ENCODE results near the gene UBA6. TPM values are rescaled to one million over a fixed set of nuclear protein-coding genes. Genes with fewer than 3 reads are reported as not detected.
"Not testable (repeated sequence)": the region's sequence is repeated elsewhere in the genome, so short reads cannot be mapped to it uniquely, and the experiment has no call there.

UBA6 gene
- total RNA-seq, 2 donors from 2014 or later: 23.1 to 32.5 TPM

DNA sequence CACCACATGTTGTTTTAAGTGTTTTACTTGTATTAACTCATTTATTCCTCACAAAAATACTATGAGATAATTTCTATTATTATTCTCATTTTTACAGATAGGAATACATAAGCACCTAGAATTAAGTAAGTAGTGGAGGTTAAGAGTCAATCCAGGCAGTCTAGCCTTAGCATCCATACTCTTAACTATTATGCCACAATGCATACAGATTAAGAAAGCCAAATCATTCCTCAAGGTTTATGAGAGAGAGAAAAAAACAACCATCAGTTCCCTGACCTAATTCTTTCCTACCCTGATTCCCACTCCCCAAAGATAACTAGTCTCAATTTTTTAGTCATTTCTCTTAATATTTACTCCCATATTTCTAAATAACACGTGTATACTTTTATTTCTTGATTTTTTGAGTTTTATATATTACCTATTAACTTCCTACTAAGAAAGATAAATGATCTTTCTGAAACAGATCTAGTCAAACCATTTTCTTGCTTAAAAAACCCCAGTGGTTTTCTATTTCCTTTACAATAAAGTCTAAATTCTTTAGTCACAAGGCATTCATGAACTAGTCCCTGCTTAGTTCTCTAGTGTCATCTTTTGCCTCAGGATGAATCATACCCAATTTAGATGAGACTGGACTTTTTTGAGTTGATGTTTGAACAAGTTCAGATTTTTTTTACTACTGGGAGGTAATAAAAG is 16.0 kb downstream of the UBA6 start:
- ATAC-seq: no peak
- intact Hi-C loops (cut with DNase I): no loop called here
- DNase-seq: no peak

GRCh38 chr4:67682266-67682665 is 18.7 kb downstream of the UBA6 start:
- DNase-seq: no peak
- no peak for ATAC-seq
- intact Hi-C loops (cut with DNase I): no loop called here

GRCh38 chr4:67680581-67681222 is 20.3 kb downstream of the UBA6 start:
- DNase-seq (no peak), ATAC-seq (no peak)
- intact Hi-C loops (cut with DNase I): no loop called here

GRCh38 chr4:67678612-67679011 is 22.3 kb downstream of the UBA6 start:
- DNase-seq (no peak), ATAC-seq (no peak)
- intact Hi-C loops (cut with DNase I): no loop called here

DNA sequence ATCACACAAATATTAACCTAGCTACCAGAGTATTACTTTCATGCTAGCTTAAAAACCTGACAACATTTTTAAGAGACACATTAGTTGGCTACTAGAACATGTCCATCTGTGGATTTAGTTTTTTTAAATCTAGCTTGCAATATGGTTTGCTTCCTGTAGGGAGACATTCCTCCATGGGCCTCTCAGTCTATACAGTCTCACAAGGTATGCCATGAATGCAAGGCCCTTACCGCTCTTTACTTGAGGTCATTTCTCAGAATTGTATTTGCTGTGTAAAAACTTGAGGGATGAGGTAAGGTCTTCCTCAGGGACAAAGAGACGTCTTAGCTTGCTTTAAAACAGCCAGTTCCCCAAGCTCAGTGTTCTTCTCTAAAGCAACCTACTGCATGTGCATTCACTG is 26.9 kb downstream of the UBA6 start:
- ATAC-seq: no peak
- intact Hi-C loops (cut with DNase I): no loop called here
- no peak for DNase-seq

GRCh38 chr4:67668315-67668714 is 32.6 kb downstream of the UBA6 start:
- intact Hi-C loops (cut with DNase I): no loop called here
- ATAC-seq: no peak
- no peak for DNase-seq

GRCh38 chr4:67660418-67660817 is 40.5 kb downstream of the UBA6 start:
- ATAC-seq: no peak

DNA sequence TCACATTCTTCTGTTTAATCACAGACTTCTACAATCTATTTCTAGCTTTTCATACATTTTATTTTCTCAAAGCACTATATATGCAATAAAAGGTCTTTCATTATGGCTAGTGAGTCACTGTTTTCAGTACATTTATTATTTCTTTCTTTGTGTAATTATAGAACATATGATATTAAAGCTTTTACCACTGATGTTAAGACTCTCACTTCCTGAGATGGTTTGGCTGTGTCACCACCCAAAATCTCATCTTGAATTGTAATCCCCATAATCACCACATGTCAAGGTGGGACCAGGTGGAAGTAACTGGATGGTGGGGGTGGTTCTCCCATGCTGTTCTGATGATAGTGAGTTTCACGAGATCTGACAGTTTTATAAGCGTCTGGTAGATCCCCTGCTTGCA is 41.9 kb downstream of the UBA6 start:
- intact Hi-C loops (cut with DNase I): no loop called here
- ATAC-seq (no peak), DNase-seq (no peak)

More at GRCh38 chr4:67660418-67660817, 40.5 kb downstream of the UBA6 start:
- DNase-seq: no peak
- intact Hi-C loops (cut with DNase I): no loop called here

DNA sequence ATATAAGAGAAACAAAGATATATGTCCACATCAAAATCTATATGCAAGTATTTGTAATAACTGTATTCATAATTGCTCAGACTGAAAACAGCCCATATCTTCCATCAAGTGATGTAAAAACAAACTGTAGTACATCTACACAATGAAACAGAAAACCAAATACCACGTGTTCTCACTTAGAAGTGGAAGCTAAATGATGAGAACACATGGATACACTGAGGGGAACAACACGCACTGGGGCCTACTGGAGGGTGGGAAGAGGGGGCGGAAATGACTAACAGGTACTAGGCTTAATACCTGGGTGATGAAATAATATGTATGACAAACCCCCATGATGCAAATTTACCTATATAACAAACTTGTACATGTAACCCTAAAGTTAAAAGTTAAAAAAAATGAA is 42.7 kb downstream of the UBA6 start:
- DNase-seq (no peak), ATAC-seq (no peak)
- intact Hi-C loops (cut with DNase I): no loop called here

- intact Hi-C loops (cut with DNase I): no loop called here
- no peak for DNase-seq
- ATAC-seq: no peak
These were observed 49.4 kb downstream of the UBA6 start for GRCh38 chr4:67651536-67651935.

GRCh38 chr4:67638136-67638535 is 62.8 kb downstream of the UBA6 start:
- intact Hi-C loops (cut with DNase I): no loop called here
- ATAC-seq (no peak), DNase-seq (no peak)

DNA sequence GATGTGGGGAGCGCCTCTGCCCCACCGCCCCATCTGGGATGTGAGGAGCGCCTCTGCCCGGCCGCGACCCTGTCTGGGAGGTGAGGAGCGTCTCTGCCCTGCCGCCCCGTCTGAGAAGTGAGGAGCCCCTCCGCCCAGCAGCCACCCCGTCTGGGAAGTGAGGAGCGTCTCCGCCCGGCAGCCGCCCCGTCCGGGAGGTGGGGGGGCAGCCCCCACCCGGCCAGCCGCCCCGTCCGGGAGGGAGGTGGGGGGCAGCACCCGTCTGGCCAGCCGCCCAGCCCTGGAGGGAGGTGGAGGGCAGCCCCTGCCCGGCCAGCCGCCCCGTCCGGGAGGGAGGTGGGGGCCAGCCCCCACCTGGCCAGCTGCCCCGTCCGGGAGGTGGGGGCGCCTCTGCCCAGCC is 64.0 kb downstream of the UBA6 start:
- intact Hi-C loops (cut with DNase I); DNase-seq: not testable (repeated sequence)

DNA sequence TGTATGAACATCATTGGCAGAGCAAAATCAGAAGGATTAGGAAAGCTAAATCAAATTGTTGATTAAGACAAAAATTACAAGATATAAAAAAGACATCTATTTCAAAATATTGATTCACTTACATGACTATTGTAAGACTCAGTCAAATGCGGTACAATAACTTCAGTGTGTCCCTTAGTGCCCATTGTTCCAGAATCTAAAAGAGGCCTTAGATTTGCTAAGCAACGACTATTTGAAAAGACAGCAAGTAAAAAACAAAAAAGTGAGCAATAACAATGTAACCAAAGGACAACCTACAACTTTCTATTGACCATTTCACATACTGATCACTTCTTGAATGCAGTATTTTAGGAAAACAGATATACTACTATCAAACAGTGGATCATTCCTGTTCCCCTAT is 65.6 kb downstream of the UBA6 start:
- ATAC-seq (no peak), DNase-seq (no peak)
- intact Hi-C loops (cut with DNase I): no loop called here

More for the DNA sequence above, 64.0 kb downstream of the UBA6 start:
- not testable (repeated sequence) for ATAC-seq

DNA sequence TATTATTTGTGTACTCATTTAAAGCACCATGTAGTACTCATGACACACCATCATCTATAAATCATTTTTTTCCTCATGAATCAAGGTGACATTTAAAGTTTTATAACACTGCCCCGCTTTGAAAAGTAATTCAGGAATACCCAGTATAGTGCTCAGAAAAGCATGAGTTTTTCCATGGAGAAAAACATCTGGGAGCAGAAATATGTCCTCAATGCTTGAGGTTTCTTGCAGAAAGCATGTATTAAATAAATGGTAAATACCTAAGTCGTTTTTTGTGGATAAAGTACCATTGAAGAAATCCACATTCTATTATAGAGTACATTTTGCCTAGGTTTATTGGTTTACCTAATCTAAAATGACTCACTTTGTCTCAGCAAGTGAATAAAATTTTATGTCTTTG is 66.2 kb downstream of the UBA6 start:
- ATAC-seq (no peak), DNase-seq (no peak)
- intact Hi-C loops (cut with DNase I): no loop called here

GRCh38 chr4:67632492-67632891 is 68.5 kb downstream of the UBA6 start:
- intact Hi-C loops (cut with DNase I): no loop called here
- no peak for DNase-seq
- ATAC-seq: no peak

DNA sequence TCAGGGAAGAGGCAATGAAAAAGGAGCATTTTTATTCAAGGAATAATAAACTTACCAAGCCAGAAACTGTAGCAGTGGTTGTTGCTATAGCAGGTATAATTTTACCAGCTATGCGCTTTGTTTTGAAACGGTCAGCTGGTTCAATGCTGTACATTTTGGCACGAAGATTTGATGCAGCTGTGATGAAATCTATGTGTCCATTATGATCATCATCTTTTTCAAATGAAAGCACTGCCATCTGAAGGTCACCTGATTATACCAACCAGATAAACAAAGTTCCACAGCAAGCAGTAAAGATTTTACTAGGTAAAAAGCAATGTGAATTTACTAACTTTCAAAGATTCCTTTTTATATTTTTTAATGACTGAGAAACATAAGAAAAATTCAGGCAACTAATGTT is 76.0 kb downstream of the UBA6 start:
- intact Hi-C loops (cut with DNase I): no loop called here
- ATAC-seq: no peak
- DNase-seq: no peak

- ATAC-seq (no peak), DNase-seq (no peak)
- intact Hi-C loops (cut with DNase I): no loop called here
These were observed 84.5 kb downstream of the UBA6 start for GRCh38 chr4:67616478-67616877.

DNA sequence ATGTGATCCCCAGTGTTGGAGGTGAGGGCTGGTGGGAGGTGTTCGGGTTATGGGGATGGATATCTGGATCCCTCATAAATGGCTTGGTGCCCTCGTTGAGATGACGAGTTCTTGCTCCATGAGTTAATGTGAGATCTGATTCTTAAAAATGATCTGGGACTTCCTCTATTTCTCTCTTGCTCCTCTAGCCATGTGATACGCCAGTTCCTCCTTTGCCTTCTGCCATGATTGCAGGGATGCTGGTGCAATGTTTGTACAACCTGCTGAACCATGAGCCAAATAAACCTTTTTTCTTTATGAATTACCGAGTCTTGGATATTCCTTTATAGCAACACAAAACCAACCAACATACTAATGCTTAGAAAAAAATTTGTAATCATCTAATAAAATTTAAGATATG is 85.8 kb downstream of the UBA6 start:
- DNase-seq (no peak), ATAC-seq (no peak)
- intact Hi-C loops (cut with DNase I): no loop called here

DNA sequence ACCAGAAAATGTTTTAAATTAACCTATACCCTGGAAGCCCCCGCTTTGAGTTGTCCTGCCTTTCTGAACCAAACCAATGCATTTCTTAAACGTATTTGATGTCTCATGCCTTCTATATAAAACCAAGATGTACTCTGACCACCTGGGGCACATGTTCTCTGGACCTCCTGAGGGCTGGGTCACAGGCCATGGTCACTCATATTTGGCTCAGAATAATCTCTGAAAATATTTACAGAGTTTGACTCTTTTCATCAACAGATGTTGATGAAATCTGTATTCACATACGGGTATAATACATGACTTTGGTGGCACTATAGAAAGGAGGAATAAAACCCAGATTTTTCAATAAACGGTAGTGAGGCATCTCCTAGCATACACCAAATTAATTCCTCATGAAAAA is 86.8 kb downstream of the UBA6 start:
- no peak for DNase-seq
- ATAC-seq: no peak
- intact Hi-C loops (cut with DNase I): no loop called here

DNA sequence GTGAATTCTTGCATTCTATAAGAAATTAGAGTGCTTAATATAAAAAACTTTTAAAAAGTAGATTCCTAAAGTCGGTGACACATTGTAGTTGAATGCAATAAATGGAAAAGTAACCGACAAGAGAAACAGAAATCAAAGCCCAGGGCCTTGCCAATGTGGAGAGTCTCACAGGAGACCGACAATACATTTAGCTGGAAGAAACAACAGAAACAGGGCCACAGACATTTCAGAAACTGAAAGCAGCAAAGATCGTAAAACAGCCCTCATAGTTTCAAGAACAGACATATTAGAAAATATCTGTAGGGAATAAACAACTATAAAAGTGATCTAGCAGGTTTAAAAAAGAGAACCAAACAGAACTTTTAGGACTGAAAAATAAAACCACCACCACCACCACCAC is 92.9 kb downstream of the UBA6 start:
- intact Hi-C loops (cut with DNase I): no loop called here

DNA sequence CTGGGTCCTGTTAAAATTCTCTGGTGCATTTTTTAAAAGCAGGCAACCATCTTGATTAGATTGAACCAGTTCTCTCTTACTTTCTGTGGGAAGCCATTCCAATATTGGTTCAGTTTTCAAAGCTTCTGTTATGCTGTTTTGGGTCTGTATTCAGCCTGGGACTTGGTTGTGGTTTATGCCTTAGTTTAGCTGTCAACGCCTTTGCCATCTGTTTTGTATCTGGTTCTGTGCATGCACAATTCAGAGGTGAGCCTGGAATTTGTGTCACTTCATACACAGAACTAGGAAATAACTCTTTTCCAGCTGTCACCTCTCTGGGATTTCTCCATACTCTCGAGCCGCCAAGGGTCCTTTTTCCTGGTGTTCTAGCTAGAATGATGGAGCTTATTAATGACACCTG is 96.2 kb downstream of the UBA6 start:
- DNase-seq (no peak), ATAC-seq (no peak)
- intact Hi-C loops (cut with DNase I): no loop called here

More for the DNA sequence above, 92.9 kb downstream of the UBA6 start:
- no peak for ATAC-seq
- DNase-seq: no peak

Measured in left cardiac atrium (tissue), 4 donors.